ENCODE data around the gene COX20. TPM values are rescaled to one million over a fixed set of nuclear protein-coding genes. Genes with fewer than 3 reads are reported as not detected.

Gene COX20
- total RNA-seq, 1 experiment from 2014 or later: 38.0 TPM

- Histone ChIP-seq H3K14ac (ENCODE audit: insufficient read depth, low read length) (no peak overlapping the region), H3K9ac (ENCODE audit: extremely low read depth, insufficient read length, low read length) (no peak overlapping the region), H4K5ac (ENCODE audit: insufficient read length, low read depth, low read length) (no peak overlapping the region), H3K79me2 (ENCODE audit: insufficient read depth, low read length) (no peaks in the 10 kb centered on the region), H3K4me1 (ENCODE audit: insufficient read depth, low read length) (no peaks in the 10 kb centered on the region), H3K4ac (ENCODE audit: low read depth, low read length) (no peak overlapping the region), H4K8ac (replicated peaks; ENCODE audit: insufficient read length, low read depth, low read length) (no peak overlapping the region), H3K56ac (ENCODE audit: insufficient read length, low read depth, low read length) (no peak overlapping the region), H3K9me3 (ENCODE audit: control insufficient read depth, low read depth, low read length) (no peaks in the 10 kb centered on the region), H4K20me1 (ENCODE audit: control insufficient read depth, insufficient read depth, insufficient read length) (no peaks in the 10 kb centered on the region), H4K91ac (ENCODE audit: insufficient read length, low read depth, low read length) (no peak overlapping the region), H3K23ac (ENCODE audit: insufficient read length, low read depth, low read length) (no peak overlapping the region), H2BK12ac (ENCODE audit: insufficient read length, low read depth, low read length) (no peak overlapping the region), H2AK5ac (ENCODE audit: insufficient read length, low read length) (no peak overlapping the region), H3K4me2 (ENCODE audit: insufficient read depth, insufficient read length, low read length) (no peak overlapping the region), H3T11ph (ENCODE audit: low read length) (no peak overlapping the region), H2BK20ac (ENCODE audit: low read depth, low read length, poor library complexity, severe bottlenecking) (no peak overlapping the region), H2AFZ (ENCODE audit: low read length) (no peak overlapping the region), H3K18ac (ENCODE audit: insufficient read length, low read depth, low read length) (no peak overlapping the region), H2BK15ac (ENCODE audit: low read depth, low read length) (no peak overlapping the region), H3K23me2 (ENCODE audit: insufficient read length, low read depth, low read length, poor library complexity, severe bottlenecking) (no peaks in the 10 kb centered on the region), H3K79me1 (ENCODE audit: insufficient read depth, low read depth, low read length, poor library complexity, severe bottlenecking) (no peaks in the 10 kb centered on the region), H3K27me3 (ENCODE audit: insufficient read depth, low read length) (no peaks in the 10 kb centered on the region), H2BK120ac (ENCODE audit: low read depth, low read length, poor library complexity, severe bottlenecking) (no peak overlapping the region), H2BK5ac (ENCODE audit: insufficient read length, low read length) (no peak overlapping the region), H3K27ac (ENCODE audit: insufficient read length, low read depth, low read length) (no peak overlapping the region)
- DNase-seq: peak; percentile 34
- Mint-ChIP-seq H3K9me3 (no peaks in the 10 kb centered on the region), H3K36me3 (ENCODE audit: insufficient read depth in 1 of 3, low read depth in 3 of 3) (no peaks in the 10 kb centered on the region), H3K4me3 (no peak overlapping the region), H3K4me1 (peaks cover 12 to 15% of the 10 kb centered on the region in 2 experiments), H3K27me3 (ENCODE audit: low read depth) (no peaks in the 10 kb centered on the region), H3K27ac (peak overlapping the region in 2 of 3 experiments; percentile 25 to 73; a peak in 5 of 7 replicates)
- TF ChIP-seq, protein P1, sequence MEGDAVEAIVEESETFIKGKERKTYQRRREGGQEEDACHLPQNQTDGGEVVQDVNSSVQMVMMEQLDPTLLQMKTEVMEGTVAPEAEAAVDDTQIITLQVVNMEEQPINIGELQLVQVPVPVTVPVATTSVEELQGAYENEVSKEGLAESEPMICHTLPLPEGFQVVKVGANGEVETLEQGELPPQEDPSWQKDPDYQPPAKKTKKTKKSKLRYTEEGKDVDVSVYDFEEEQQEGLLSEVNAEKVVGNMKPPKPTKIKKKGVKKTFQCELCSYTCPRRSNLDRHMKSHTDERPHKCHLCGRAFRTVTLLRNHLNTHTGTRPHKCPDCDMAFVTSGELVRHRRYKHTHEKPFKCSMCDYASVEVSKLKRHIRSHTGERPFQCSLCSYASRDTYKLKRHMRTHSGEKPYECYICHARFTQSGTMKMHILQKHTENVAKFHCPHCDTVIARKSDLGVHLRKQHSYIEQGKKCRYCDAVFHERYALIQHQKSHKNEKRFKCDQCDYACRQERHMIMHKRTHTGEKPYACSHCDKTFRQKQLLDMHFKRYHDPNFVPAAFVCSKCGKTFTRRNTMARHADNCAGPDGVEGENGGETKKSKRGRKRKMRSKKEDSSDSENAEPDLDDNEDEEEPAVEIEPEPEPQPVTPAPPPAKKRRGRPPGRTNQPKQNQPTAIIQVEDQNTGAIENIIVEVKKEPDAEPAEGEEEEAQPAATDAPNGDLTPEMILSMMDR (conservative IDR thresholded peaks at IDR 0.05): no peak
- WGBS (ENCODE audit: extremely low coverage, insufficient read length, low lambda C conversion rate): no CpG with 5 or more reads among the region's 11 CpGs
These were observed 46.3 kb downstream of the COX20 start for GRCh38 chr1:244881552-244882280.

All from H9 (cell line).